ENCODE results near the gene KRTAP12-1. TPM values are rescaled to one million over a fixed set of nuclear protein-coding genes. Genes with fewer than 3 reads are reported as not detected.

The KRTAP12-1 gene
- total RNA-seq, 1 donor from 2014 or later, result not detected

GRCh38 chr21:44712203-44713028 lies 30.5 kb upstream of the KRTAP12-1 start:
- ATAC-seq (ENCODE audit: poor library complexity) (no peak), DNase-seq (no peak)
- intact Hi-C loops (cut with DNase I), result no loop called here

GRCh38 chr21:44711327-44712202 lies 29.6 kb upstream of the KRTAP12-1 start, which contains the start of gene TSPEAR:
Gene TSPEAR, minus strand, starts transcription at chr21:44711572. Its CDS starts 58 bp downstream, at chr21:44711514.
- intact Hi-C loops (cut with DNase I), result no loop called here
- no peak for ATAC-seq (ENCODE audit: poor library complexity)
- DNase-seq, result no peak

- no peak for ATAC-seq (ENCODE audit: poor library complexity)
- intact Hi-C loops (cut with DNase I), result no loop called here
- DNase-seq, result no peak
Measured at GRCh38 chr21:44710756-44711326, 28.9 kb upstream of the KRTAP12-1 start.

GRCh38 chr21:44710294-44710665 lies 28.3 kb upstream of the KRTAP12-1 start:
- intact Hi-C loops (cut with DNase I), result no loop called here
- ATAC-seq (ENCODE audit: poor library complexity), result no peak
- DNase-seq, result no peak

GRCh38 chr21:44709426-44710293 lies 27.7 kb upstream of the KRTAP12-1 start:
- ATAC-seq (ENCODE audit: poor library complexity) (peak; percentile 74), DNase-seq (no peak)
- intact Hi-C loops (cut with DNase I), result no loop called here

GRCh38 chr21:44708866-44709425 lies 27.0 kb upstream of the KRTAP12-1 start:
- ATAC-seq (ENCODE audit: poor library complexity) (no peak), DNase-seq (no peak)
- intact Hi-C loops (cut with DNase I), result no loop called here

GRCh38 chr21:44708213-44708865 lies 26.4 kb upstream of the KRTAP12-1 start:
- intact Hi-C loops (cut with DNase I), result no loop called here
- ATAC-seq (ENCODE audit: poor library complexity), result peak; percentile 67
- no peak for DNase-seq

GRCh38 chr21:44706706-44707581 lies 25.0 kb upstream of the KRTAP12-1 start:
- intact Hi-C loops (cut with DNase I), result no loop called here

GRCh38 chr21:44706026-44706705 lies 24.2 kb upstream of the KRTAP12-1 start:
- DNase-seq (no peak), ATAC-seq (ENCODE audit: poor library complexity) (no peak)
- intact Hi-C loops (cut with DNase I), result no loop called here

More at GRCh38 chr21:44706706-44707581, 25.0 kb upstream of the KRTAP12-1 start:
- no peak for DNase-seq
- no peak for ATAC-seq (ENCODE audit: poor library complexity)

- ATAC-seq (ENCODE audit: poor library complexity) (no peak), DNase-seq (no peak)
- intact Hi-C loops (cut with DNase I), result no loop called here
Measured at GRCh38 chr21:44704636-44705001, 22.7 kb upstream of the KRTAP12-1 start.

GRCh38 chr21:44703731-44704635 lies 22.0 kb upstream of the KRTAP12-1 start:
- no peak for DNase-seq
- ATAC-seq (ENCODE audit: poor library complexity), result no peak
- intact Hi-C loops (cut with DNase I), result no loop called here

GRCh38 chr21:44702973-44703730 lies 21.2 kb upstream of the KRTAP12-1 start:
- ATAC-seq (ENCODE audit: poor library complexity) (no peak), DNase-seq (no peak)
- intact Hi-C loops (cut with DNase I), result no loop called here

GRCh38 chr21:44702111-44702972 lies 20.4 kb upstream of the KRTAP12-1 start:
- intact Hi-C loops (cut with DNase I), result no loop called here
- ATAC-seq (ENCODE audit: poor library complexity), result no peak
- DNase-seq, result no peak

GRCh38 chr21:44701541-44701940 lies 19.6 kb upstream of the KRTAP12-1 start:
- intact Hi-C loops (cut with DNase I), result no loop called here
- no peak for DNase-seq
- ATAC-seq (ENCODE audit: poor library complexity), result no peak
